GM19193 (cell line): ENCODE data around the gene TEX14.

Source experiments
- POLR2A ChIP-seq: IDR thresholded peaks from 4 replicates; pipeline ENCODE4 v1.6.1; 2011; ENCODE audit not compliant: insufficient read depth, insufficient read length; ENCODE audit errors: extremely low read depth

The TEX14 gene, protein sequence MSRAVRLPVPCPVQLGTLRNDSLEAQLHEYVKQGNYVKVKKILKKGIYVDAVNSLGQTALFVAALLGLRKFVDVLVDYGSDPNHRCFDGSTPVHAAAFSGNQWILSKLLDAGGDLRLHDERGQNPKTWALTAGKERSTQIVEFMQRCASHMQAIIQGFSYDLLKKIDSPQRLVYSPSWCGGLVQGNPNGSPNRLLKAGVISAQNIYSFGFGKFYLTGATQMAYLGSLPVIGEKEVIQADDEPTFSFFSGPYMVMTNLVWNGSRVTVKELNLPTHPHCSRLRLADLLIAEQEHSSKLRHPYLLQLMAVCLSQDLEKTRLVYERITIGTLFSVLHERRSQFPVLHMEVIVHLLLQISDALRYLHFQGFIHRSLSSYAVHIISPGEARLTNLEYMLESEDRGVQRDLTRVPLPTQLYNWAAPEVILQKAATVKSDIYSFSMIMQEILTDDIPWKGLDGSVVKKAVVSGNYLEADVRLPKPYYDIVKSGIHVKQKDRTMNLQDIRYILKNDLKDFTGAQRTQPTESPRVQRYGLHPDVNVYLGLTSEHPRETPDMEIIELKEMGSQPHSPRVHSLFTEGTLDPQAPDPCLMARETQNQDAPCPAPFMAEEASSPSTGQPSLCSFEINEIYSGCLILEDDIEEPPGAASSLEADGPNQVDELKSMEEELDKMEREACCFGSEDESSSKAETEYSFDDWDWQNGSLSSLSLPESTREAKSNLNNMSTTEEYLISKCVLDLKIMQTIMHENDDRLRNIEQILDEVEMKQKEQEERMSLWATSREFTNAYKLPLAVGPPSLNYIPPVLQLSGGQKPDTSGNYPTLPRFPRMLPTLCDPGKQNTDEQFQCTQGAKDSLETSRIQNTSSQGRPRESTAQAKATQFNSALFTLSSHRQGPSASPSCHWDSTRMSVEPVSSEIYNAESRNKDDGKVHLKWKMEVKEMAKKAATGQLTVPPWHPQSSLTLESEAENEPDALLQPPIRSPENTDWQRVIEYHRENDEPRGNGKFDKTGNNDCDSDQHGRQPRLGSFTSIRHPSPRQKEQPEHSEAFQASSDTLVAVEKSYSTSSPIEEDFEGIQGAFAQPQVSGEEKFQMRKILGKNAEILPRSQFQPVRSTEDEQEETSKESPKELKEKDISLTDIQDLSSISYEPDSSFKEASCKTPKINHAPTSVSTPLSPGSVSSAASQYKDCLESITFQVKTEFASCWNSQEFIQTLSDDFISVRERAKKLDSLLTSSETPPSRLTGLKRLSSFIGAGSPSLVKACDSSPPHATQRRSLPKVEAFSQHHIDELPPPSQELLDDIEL (N-terminal part only)

DNA sequence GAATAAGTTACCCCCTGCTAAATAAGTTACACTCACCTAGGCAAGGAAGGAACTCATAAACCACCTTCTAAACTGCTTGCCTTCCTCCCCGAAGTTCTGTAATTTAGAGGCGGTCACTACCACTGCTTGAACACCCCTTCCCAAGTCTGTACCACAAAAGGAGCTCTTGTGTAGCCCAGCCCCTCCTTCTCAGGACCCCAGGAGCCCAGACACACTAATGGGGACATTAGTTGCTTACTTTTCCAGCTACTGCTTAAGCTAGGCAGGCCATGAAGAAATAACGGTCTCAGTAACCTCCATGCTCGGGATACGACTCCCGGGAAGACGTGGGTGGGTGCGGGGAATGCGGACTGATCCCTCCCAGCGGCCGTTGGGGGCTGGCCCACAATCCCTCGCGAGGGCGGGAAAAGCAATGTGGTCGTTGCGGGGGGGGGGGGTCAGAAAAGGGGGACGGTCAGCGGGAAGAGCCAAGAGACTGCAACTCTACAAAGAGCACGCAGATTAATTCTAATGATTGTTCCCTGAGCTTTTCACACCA lies at the start of gene TEX14:
TSS of gene TEX14 (minus strand) at position 345 of the 538 bp plus-strand sequence. CDS start 40,044 bp downstream, outside the sequence.
- TF ChIP-seq POLR2A: no peak

DNA sequence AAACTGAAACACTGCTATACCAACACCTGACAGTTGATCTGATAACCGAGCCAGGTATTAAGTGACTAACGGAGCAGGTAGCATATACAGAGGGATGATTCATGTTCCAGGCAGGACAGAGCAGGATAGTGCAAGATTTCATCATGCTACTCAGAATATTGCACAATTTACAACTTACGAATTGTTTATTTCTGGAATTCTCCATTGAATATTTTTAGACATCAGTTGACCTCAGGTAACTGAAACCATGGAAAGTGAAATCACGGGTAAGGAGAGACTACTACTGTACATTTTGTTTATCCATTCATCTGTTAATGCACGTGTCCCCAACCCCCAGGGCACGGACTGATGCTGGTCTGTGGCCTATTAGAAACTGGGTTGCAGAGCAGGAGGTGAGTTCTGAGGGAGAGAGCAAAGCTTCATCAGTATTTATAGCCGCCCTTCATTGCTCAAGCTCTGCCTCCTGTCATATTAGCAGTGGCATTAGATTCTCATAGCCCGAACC lies 49.3 kb upstream of the TEX14 start:
- no peak for TF ChIP-seq POLR2A

DNA sequence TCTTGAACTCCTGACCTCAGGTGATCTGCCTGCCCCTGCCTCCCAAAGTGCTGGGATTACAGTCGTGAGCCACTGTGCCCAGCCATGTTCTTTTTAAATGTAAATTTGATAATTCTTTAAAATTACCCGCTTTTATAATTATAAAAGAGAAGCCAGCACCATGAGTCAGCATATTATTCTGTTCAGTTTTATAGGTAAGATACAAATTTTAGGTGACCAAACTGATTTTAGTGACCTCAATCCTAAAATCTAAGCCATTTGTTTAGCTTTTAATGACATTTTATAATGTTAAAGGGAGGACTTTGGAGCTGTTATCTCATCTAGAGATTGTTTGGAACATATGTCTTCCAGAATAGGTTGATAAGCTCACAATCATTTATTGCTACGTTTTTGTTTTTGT lies 43.0 kb upstream of the TEX14 start:
- no peak for TF ChIP-seq POLR2A

DNA sequence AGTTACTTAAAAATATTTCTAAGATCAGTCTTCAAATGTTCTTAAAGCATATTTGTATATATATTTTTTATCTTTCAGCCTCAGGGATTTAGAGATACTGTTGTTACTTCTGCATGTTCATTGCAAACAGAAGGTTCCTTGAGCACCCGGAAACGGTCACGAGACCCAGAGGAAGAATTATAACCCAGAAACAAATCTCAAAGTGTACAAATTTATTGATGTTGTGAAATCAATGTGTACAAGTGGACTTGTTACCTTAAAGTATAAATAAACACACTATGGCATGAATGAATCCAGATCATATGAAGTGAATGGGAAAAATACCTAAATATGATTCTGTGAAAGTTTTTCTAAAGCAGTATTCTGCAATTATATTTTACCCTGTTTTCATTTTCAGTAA lies 42.2 kb upstream of the TEX14 start:
- TF ChIP-seq POLR2A: no peak

DNA sequence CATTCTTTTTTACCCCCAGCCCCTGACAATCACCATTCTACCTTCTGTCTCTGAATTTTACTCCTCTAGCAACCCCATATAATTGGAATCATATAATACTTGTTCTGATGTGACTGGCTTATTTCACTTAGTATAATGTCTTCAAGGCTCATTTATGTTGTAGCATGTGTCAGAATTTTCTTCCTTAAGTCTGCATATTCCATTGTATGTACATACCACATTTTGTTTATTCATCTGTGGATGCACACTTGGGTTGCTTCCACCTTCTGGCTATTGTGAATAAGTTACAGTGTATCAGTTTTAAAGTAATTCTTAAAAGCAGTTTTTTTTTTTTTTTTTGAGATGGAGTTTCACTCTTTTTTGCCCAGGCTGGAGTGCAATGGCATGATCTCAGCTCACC lies 39.1 kb upstream of the TEX14 start:
- no peak for TF ChIP-seq POLR2A

DNA sequence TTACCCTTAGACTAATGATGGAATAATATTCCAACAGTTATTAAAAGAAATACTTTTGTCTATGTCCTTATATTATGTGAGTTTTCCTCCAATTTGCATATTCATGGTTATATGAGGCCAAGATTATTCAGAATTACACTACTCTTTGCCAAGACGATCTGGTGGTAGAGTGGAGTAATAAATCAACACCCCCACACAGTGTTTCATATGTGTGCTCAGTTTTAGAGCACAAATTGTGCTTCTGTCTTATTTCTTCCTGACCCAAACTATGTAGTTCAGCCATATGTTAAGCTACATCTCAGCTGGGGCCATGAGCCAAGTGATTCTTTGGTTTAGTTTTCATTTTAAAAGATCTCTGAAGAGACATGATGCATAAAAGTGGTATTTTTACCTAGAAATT lies 37.0 kb upstream of the TEX14 start:
- TF ChIP-seq POLR2A: no peak

DNA sequence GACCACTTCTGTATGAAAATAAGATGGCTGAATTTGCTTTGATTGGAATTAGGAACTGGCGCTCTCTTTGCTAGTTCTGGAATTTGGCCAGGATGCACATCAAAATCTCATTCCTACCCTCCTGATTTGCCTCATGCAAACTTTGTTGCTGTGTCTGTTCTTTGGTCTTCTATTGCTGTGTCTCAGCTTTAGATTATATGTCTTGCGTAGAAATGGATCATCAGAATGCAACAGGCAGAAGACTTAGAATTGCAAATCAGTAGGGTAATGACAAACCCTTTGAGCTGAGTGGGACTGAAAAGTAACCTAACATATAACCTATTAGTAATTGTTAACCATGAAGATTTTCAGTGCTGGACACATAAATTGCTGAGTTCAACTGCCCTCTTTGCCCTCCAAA lies 30.9 kb upstream of the TEX14 start:
- no peak for TF ChIP-seq POLR2A

DNA sequence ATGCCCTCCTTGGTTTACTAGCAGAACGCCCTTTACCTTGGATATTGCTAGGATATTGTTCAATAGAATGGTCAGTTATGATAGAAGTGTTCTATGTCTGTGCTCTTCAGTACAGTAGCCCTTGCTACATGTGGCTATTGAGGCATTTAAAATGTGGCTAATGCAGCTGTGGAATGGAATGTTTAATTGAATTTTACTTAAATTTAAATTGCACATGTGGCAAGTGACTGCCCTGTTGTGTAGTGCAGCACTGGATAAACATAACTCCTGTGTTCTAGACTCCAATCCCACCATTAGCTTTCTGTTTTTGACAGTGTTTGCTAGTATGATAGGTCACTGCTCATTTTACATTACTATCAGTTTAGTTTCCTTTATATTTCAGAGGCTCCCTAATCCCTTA lies 30.4 kb upstream of the TEX14 start:
- no peak for TF ChIP-seq POLR2A

DNA sequence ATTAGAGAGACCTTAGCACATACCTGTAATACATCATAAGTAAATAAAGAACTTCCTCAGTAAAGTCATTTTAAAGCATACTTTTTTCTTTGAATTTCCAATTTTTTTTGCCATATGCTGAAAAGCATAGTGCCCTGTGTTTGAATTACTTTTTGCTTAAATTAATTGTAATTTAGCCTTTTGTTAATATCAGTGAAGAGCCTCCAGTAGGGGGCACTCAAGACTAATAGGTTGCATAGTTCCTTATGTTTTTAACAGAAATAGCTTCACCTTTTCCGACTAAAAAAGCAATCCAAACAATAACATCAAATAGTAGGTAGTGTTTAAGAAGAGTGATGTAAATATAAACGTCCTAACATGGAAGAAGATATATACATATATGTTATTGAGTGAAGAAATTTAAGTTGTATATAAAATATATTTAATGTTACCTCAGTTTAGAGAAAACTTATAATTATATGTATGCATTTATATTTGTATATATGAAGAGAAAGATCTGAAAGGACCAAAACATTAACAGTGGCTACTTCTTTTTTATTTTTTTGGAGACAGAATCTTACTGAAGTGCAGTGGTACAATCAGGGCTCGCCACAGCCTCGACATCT lies 19.2 kb upstream of the TEX14 start:
- no peak for TF ChIP-seq POLR2A

DNA sequence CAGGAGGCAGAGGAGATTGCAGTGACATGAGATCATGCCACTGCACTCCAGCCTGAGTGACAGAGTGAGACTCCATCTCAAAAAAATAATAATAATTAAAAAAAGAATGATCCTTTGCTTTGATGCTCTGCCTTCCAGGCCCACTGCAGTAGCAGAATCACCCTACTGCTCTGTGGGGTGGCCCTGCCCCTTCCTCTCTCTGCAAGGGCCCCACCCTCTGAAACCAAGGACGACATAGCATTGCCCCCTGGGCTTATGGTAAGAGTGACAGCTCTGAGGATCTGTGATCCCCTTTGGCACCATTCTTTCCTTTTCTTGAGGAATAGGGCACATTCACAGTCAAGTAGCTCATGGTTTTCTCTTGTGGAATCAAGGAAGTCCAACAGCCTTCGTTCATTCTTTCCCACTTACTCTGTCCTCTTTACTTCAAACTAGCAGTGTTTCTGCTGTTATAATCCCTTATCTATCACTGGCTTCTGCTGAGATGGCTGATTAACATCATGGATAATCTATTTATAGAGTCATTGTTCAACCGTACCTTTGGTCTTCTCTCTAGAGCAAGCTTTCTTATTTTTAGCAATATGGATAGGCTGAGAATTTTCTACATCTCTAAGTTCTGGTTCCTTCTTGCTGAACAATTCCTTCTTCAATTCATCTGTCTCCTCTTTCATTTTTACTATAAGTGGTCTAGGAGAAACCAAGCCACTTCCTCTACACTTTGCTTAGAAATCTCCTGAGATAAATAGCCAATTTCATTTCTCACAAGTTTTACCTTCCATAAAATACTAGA lies 14.7 kb upstream of the TEX14 start:
- TF ChIP-seq POLR2A: no peak

DNA sequence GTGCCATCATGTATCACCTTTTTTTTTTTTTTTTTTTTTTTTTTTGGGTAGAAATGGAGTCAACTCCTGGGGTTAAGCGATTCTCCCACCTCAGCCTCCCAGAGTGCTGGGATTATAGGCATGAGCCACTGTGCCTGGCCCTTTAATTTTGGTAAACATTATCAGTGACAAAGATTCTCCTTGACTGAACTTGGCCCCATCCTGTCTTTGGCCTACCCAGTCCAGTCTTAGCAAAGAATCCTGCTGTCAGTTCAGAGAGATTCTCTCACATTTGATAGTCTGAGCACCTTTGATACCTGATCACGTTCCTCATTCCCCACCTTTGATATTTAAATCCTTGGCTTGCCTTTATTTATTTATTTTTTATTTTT lies 12.1 kb upstream of the TEX14 start:
- no peak for TF ChIP-seq POLR2A

DNA sequence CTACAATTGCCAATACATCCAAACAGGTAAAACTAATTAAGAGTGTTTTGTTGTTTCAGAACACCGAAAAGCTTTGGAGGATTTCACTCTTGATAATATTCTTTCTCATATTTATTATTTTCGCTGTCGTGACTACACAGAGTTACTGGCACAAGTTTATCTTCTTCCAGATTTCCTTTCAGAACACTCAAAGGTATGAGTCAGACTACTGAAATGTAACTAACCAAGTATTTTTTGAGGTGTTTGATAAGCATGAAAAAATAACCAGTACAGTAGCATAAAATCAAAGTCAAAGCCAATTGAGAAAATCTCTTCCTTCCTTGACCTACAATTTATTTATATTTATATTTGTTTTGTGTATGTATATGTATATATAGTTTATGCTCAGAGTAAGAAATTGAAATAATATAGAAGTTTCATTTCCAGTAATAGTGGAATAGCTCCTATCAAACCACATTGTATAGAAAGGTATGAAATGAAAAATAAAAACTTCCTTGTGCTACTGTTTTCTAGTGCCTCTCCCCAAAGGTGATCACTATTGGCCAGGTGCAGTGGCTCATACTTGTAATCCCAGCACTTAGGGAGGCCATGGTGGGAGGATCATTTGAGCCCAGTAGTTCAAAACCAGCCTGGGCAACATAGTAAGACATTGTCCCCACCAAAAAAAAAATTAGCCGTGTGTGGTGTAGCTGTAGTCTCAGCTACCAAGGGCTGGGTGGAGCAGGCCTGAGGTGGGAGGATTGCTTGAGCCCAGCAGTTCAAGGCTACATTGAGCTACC lies 11.5 kb upstream of the TEX14 start:
- TF ChIP-seq POLR2A: no peak

DNA sequence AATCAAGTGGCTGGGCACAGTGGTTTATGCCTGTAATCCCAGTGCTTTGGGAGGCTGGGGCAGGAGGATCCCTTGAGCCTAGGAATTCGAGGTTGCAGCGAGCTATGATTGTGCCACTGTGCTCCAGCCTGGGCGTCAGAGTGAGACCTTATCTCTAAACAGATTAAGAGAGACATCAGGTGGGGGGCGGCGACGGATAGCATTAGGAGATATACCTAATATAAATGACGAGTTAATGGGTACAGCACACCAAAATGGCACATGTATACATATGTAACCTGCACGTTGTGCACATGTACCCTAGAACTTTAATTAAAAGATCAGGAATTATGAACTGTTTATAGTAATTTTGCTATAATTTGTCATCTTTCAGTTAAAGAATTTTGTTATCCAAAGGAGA lies 10.9 kb upstream of the TEX14 start:
- TF ChIP-seq POLR2A: no peak
